Skin epidermis (tissue), 12 donors: ENCODE measurements around the gene PLPP2.

ENCODE experiments used
- H3K27ac ChIP-seq, 21 experiments: fragments of 200-600 bp; sonication (generic) in 11 of 21; one replicate each; pipeline ENCODE4 v1.5.0; 2020; ENCODE audit warnings: mild to moderate bottlenecking in 3 of 21, inconsistent platforms in 2 of 21, moderate library complexity in 2 of 21
- H3K4me3 ChIP-seq, 7 experiments: fragments of 200-600 bp; sonication (generic) in 2 of 7; one replicate each; pipeline ENCODE4 v1.5.0; 2020; ENCODE audit warnings: inconsistent platforms in 2 of 7, mild to moderate bottlenecking in 2 of 7, moderate library complexity in 1 of 7

The PLPP2 gene

GRCh38 chr19:291006-291521 is at the start of gene PLPP2:
Gene PLPP2 (minus strand): TSS chr19:291403. CDS start chr19:291336, 67 bp downstream.
- Histone ChIP-seq H3K27ac (peak within 1 kb of the TSS; percentile 8 to 92 (median 82)), H3K4me3 (peak within 1 kb of the TSS; percentile 31 to 49 (median 44))

GRCh38 chr19:340620-341385 is 49.6 kb upstream of the PLPP2 start:
- peak overlapping the region in 4 of 21 experiments; percentile 41 to 89 (median 77) for H3K27ac ChIP-seq

GRCh38 chr19:339262-339887 is 48.2 kb upstream of the PLPP2 start:
- no peak overlapping the region for H3K27ac ChIP-seq
- H3K4me3 ChIP-seq: no peak overlapping the region

More at GRCh38 chr19:340620-341385, 49.6 kb upstream of the PLPP2 start:
- H3K4me3 ChIP-seq: no peak overlapping the region

- no peak overlapping the region for H3K4me3 ChIP-seq
- H3K27ac ChIP-seq: no peak overlapping the region
Observed at GRCh38 chr19:338421-338820, 47.2 kb upstream of the PLPP2 start.

- Histone ChIP-seq H3K4me3 (no peak overlapping the region), H3K27ac (no peak overlapping the region)
Observed at GRCh38 chr19:336067-336614, 44.9 kb upstream of the PLPP2 start.

GRCh38 chr19:335486-336066 is 44.4 kb upstream of the PLPP2 start:
- H3K27ac ChIP-seq: no peak overlapping the region

GRCh38 chr19:335072-335471 is 43.9 kb upstream of the PLPP2 start:
- Histone ChIP-seq H3K4me3 (no peak overlapping the region), H3K27ac (no peak overlapping the region)

More at GRCh38 chr19:335486-336066, 44.4 kb upstream of the PLPP2 start:
- no peak overlapping the region for H3K4me3 ChIP-seq

GRCh38 chr19:334296-335071 is 43.3 kb upstream of the PLPP2 start:
- no peak overlapping the region for H3K27ac ChIP-seq
- H3K4me3 ChIP-seq: no peak overlapping the region

GRCh38 chr19:330503-330902 is 39.3 kb upstream of the PLPP2 start:
- H3K4me3 ChIP-seq: no peak overlapping the region

GRCh38 chr19:329876-330275 is 38.7 kb upstream of the PLPP2 start:
- no peak overlapping the region for H3K27ac ChIP-seq
- H3K4me3 ChIP-seq: no peak overlapping the region

More at GRCh38 chr19:330503-330902, 39.3 kb upstream of the PLPP2 start:
- no peak overlapping the region for H3K27ac ChIP-seq

- Histone ChIP-seq H3K4me3 (no peak overlapping the region), H3K27ac (no peak overlapping the region)
Observed at GRCh38 chr19:328025-328505, 36.9 kb upstream of the PLPP2 start.

- no peak overlapping the region for H3K27ac ChIP-seq
- H3K4me3 ChIP-seq: no peak overlapping the region
Observed at GRCh38 chr19:327291-328024, 36.3 kb upstream of the PLPP2 start.

GRCh38 chr19:326871-327270 is 35.7 kb upstream of the PLPP2 start:
- Histone ChIP-seq H3K4me3 (no peak overlapping the region), H3K27ac (no peak overlapping the region)

- Histone ChIP-seq H3K4me3 (no peak overlapping the region), H3K27ac (no peak overlapping the region)
Observed at GRCh38 chr19:325937-326565, 34.8 kb upstream of the PLPP2 start.

- Histone ChIP-seq H3K27ac (no peak overlapping the region), H3K4me3 (no peak overlapping the region)
Observed at GRCh38 chr19:325173-325936, 34.2 kb upstream of the PLPP2 start.

- Histone ChIP-seq H3K4me3 (no peak overlapping the region), H3K27ac (no peak overlapping the region)
Observed at GRCh38 chr19:324716-325115, 33.5 kb upstream of the PLPP2 start.

- Histone ChIP-seq H3K4me3 (no peak overlapping the region), H3K27ac (no peak overlapping the region)
Observed at GRCh38 chr19:322616-323015, 31.4 kb upstream of the PLPP2 start.

GRCh38 chr19:318509-318774 is 27.2 kb upstream of the PLPP2 start:
- H3K4me3 ChIP-seq: no peak overlapping the region
- H3K27ac ChIP-seq: no peak overlapping the region
